K562 (cell line): ENCODE results near the gene HLCS. TPM values are rescaled to one million over a fixed set of nuclear protein-coding genes. Genes with fewer than 3 reads are reported as not detected.

Experiments
- ATAC-seq: fragments of 200-7000 bp; cut with Tn5 transposase; 3 replicates; pipeline ENCODE4 v1.9.1; 2020; ENCODE audit warnings: moderate library complexity
- BruUV-seq: library from RNA; stranded (reverse); fragments of 400-500 nt; replicated peaks from 2 replicates; lab custom pipeline; 2021; lab: Mats Ljungman, UMichigan
- CTCF ChIA-PET: fragments of 300-600 bp; formaldehyde crosslinking; extraction: SDS; loops from one replicate; lab custom pipeline; 2021; ENCODE audit warnings: low intra/inter-chr PET ratio; lab: Yijun Ruan, JAX
- POLR2A ChIA-PET: fragments of 300-600, 350-650 bp; sonication (Branson Sonifier 250); formaldehyde crosslinking; extraction: SDS; loops from one replicate; lab custom pipeline; 2021; ENCODE audit warnings: antibody characterized with exemption, inconsistent platforms; lab: Yijun Ruan, JAX
- DNase-seq, 4 experiments: peaks; one replicate each; pipeline versions ENCODE4 v3.0.0 to v3.0.0-alpha.2; 2011 to 2018; ENCODE audit warnings: low spot score in 3 of 4, mixed read lengths in 3 of 4; ENCODE audit errors: extremely low read depth in 1 of 4
- FAIRE-seq: peaks from 2 replicates; lab custom pipeline; 2011; peaks lifted over from hg19 to GRCh38; lab: Jason Lieb, UNC
- H2AFZ ChIP-seq: 2 replicates; pipeline ENCODE4 v1.6.0; 2011; ENCODE audit warnings: low read depth, low read length, control low read depth, inconsistent platforms
- H3K27ac ChIP-seq: fragments of 200-600 bp; 3 replicates; pipeline ENCODE4 v1.8.0; 2011; ENCODE audit warnings: low read depth, mild to moderate bottlenecking, control low read depth, inconsistent platforms, low read length, moderate library complexity, mixed read lengths; ENCODE audit errors: extremely low read depth
- H3K27me3 ChIP-seq, 2 experiments: fragments of 300-600 bp in 1 of 2; 2 replicates in 1 of 2; 3 replicates in 1 of 2; pipeline versions ENCODE4 v1.6.0 to v1.8.0; 2011; ENCODE audit warnings: inconsistent platforms in 2 of 2, low read length in 2 of 2, mild to moderate bottlenecking in 1 of 2, mixed read lengths in 1 of 2, moderate library complexity in 1 of 2; ENCODE audit not compliant: control insufficient read depth in 2 of 2, insufficient read depth in 2 of 2
- H3K36me3 ChIP-seq: fragments of 300-600 bp; 3 replicates; pipeline ENCODE4 v1.8.0; 2011; ENCODE audit warnings: mild to moderate bottlenecking, low read length, inconsistent platforms; ENCODE audit not compliant: control insufficient read depth, insufficient read depth
- H3K4me1 ChIP-seq, 2 experiments: fragments of 200-600 bp in 1 of 2; replicated peaks in 1 of 2; 2 replicates in 1 of 2; 3 replicates in 1 of 2; pipeline versions ENCODE4 v1.5.1 to v1.8.0; 2011; ENCODE audit warnings: inconsistent platforms in 2 of 2, low read length in 2 of 2, mild to moderate bottlenecking in 1 of 2, mixed read lengths in 1 of 2, moderate library complexity in 1 of 2; ENCODE audit not compliant: control insufficient read depth in 2 of 2, insufficient read depth in 2 of 2
- H3K4me2 ChIP-seq: 2 replicates; pipeline ENCODE4 v1.6.1; 2011; ENCODE audit warnings: low read length, control low read depth, inconsistent platforms, mixed read lengths; ENCODE audit not compliant: insufficient read depth
- H3K4me3 ChIP-seq: fragments of 200-600 bp; sonication (generic), shearing (Covaris generic); 2 replicates; pipeline ENCODE4 v1.5.1; 2016; ENCODE audit warnings: control low read depth, inconsistent platforms
- H3K79me2 ChIP-seq: fragments of 200-600 bp; 3 replicates; pipeline ENCODE4 v1.8.0; 2011; ENCODE audit warnings: low read length, inconsistent platforms; ENCODE audit not compliant: control insufficient read depth, insufficient read depth
- H3K9ac ChIP-seq, 2 experiments: 2 replicates each; pipeline versions ENCODE4 v1.6.0 to v1.6.1; 2011; ENCODE audit warnings: low read depth in 2 of 2, low read length in 2 of 2, control low read depth in 1 of 2, inconsistent platforms in 1 of 2, mild to moderate bottlenecking in 1 of 2, mixed read lengths in 1 of 2; ENCODE audit not compliant: insufficient read depth in 1 of 2
- H3K9me1 ChIP-seq: one replicate; pipeline ENCODE4 v1.6.0; 2011; ENCODE audit warnings: inconsistent platforms, mild to moderate bottlenecking, low read length, moderate library complexity; ENCODE audit not compliant: control insufficient read depth, insufficient read depth
- H3K9me3 ChIP-seq: replicated peaks from 2 replicates; pipeline ENCODE4 v1.5.1; 2011; ENCODE audit warnings: low read depth, low read length, inconsistent platforms; ENCODE audit not compliant: control insufficient read depth, insufficient read depth
- H4K20me1 ChIP-seq: replicated peaks from 2 replicates; pipeline ENCODE4 v1.6.1; 2011; ENCODE audit warnings: low read length, inconsistent platforms, mixed read lengths; ENCODE audit not compliant: control insufficient read depth, insufficient read depth
- ARNT ChIP-seq, 2 experiments: fragments of 450-650 bp; IDR thresholded peaks; 2 replicates each; pipeline ENCODE4 v1.6.1; 2016; ENCODE audit warnings: mild to moderate bottlenecking in 1 of 2
- ATF1 ChIP-seq, 2 experiments: fragments of 450-650 bp in 1 of 2; IDR thresholded peaks; 2 replicates each; pipeline ENCODE4 v1.6.1; 2016; ENCODE audit warnings: missing compliant biosample characterization in 1 of 2, missing genetic modification characterization in 1 of 2
- CTCF ChIP-seq, 3 experiments: IDR thresholded peaks in 2 of 3; conservative IDR thresholded peaks in 1 of 3; 2 replicates each; pipeline ENCODE4 v1.5.1; 2011 to 2012; ENCODE audit warnings: low read length in 3 of 3, mild to moderate bottlenecking in 3 of 3, control low read depth in 2 of 3, improper control_type of control experiment in 1 of 3, inconsistent platforms in 1 of 3, low read depth in 1 of 3, mixed read lengths in 1 of 3, moderate library complexity in 1 of 3; ENCODE audit not compliant: insufficient read depth in 2 of 3
- FOXK1 ChIP-seq: sonication (generic); formaldehyde crosslinking; IDR thresholded peaks from 2 replicates; pipeline ENCODE4 v1.8.0; 2022; ENCODE audit warnings: missing genetic modification reagents, mild to moderate bottlenecking, borderline replicate concordance
- HDAC3 ChIP-seq: fragments of 450-650 bp; IDR thresholded peaks from 2 replicates; pipeline ENCODE4 v1.6.1; 2018; ENCODE audit warnings: borderline replicate concordance, mild to moderate bottlenecking, moderate library complexity; ENCODE audit not compliant: partially characterized antibody
- HLTF ChIP-seq: fragments of 450-650 bp; IDR thresholded peaks from 2 replicates; pipeline ENCODE4 v1.6.1; 2016
- MCM7 ChIP-seq, 2 experiments: fragments of 450-650 bp; IDR thresholded peaks; 2 replicates each; pipeline ENCODE4 v1.6.1; 2016 to 2018
- NFIC ChIP-seq: fragments of 450-650 bp; IDR thresholded peaks from 2 replicates; pipeline ENCODE4 v1.6.1; 2017; ENCODE audit warnings: mild to moderate bottlenecking, inconsistent platforms
- POLR2AphosphoS2 ChIP-seq: IDR thresholded peaks from 2 replicates; pipeline ENCODE4 v1.6.1; 2012; ENCODE audit warnings: low read length, improper control_type of control experiment
- RAD21 ChIP-seq, 2 experiments: fragments of 250-450 bp in 1 of 2; fragments of 450-650 bp in 1 of 2; sonication (Bioruptor Pico) in 1 of 2; formaldehyde crosslinking in 1 of 2; IDR thresholded peaks in 1 of 2; conservative IDR thresholded peaks in 1 of 2; 2 replicates each; pipeline versions ENCODE4 v1.4.0 to v1.8.0; 2020 to 2022; ENCODE audit warnings: mild to moderate bottlenecking in 2 of 2, moderate library complexity in 1 of 2
- REST ChIP-seq, 2 experiments: fragments of 450-650 bp; formaldehyde crosslinking in 1 of 2; IDR thresholded peaks; 2 replicates each; pipeline versions ENCODE4 v1.4.0 to v1.6.1; 2014 to 2020; ENCODE audit warnings: mild to moderate bottlenecking in 2 of 2, borderline replicate concordance in 1 of 2, low read depth in 1 of 2
- SMARCA4 ChIP-seq: fragments of 450-650 bp; IDR thresholded peaks from 2 replicates; pipeline ENCODE4 v1.6.1; 2016
- ZNF584 ChIP-seq: fragments of 200-800 bp; sonication (Bioruptor generic); IDR thresholded peaks from 2 replicates; pipeline ENCODE4 v1.6.1; 2016; ENCODE audit warnings: low read depth, mild to moderate bottlenecking, missing genetic modification characterization, missing compliant biosample characterization
- WGBS: fragments of 100-300 bp; shearing (Covaris generic); methylation state at CpG from one replicate; pipeline ENCODE4 v1.1.6; 2016; ENCODE audit warnings: low coverage, mixed read lengths; ENCODE audit not compliant: insufficient coverage; ENCODE audit errors: missing lambda C conversion rate; 5-methylcytosine and 5-hydroxymethylcytosine counted together
- in situ Hi-C: fragments of 300-500 bp; cut with MboI; formaldehyde crosslinking; loops from 4 replicates; pipeline ENCODE4 v1.15.0; 2018; ENCODE audit warnings: inconsistent platforms, mixed read lengths
- intact Hi-C: fragments of 100-400 bp; cut with micrococcal nuclease; formaldehyde crosslinking; loops from 2 replicates; pipeline ENCODE4 v1.14.2; 2022
- polyA plus RNA-seq, 8 experiments: library from polyadenylated mRNA; depleted of rRNA in 4 of 8; stranded (reverse) in 5 of 8; unstranded in 3 of 8; fragments of >200 nt; fragmentation: Nextera tagmentation in 2 of 8; fragmentation: Illumina TruSeq in 1 of 8; extraction: Ambion mirVana in 2 of 8; extraction: Trizol in 1 of 8; gene quantifications; 2 replicates each; pipeline versions ENCODE4 v1.2.1 to v1.2.3, GENCODE V29; 2011 to 2014; ENCODE audit warnings: inconsistent platforms in 1 of 8, missing spikeins in 1 of 8
- total RNA-seq, 7 experiments: library from RNA; depleted of rRNA in 6 of 7; stranded (reverse); fragments of >200 nt in 6 of 7; fragmentation: Illumina TruSeq in 2 of 7; extraction: Trizol in 2 of 7; gene quantifications; 2 replicates each; pipeline versions ENCODE4 v1.2.1 to v1.2.3, GENCODE V29; 2011 to 2021; ENCODE audit warnings: low replicate concordance in 1 of 7

Gene HLCS
- total and polyA plus RNA-seq, 9 of the 15 experiments (the other 6 are each of a cell fraction or from before 2014, with no cell fraction given): 3.0 to 21.5 (median 17.1) TPM

GRCh38 chr21:36929622-36930021 lies 36.8 kb downstream of the HLCS start:
- no peaks in the 10 kb centered on the region for H3K79me2 ChIP-seq
- H3K4me2 ChIP-seq: no peak overlapping the region
- H3K9ac ChIP-seq: no peak overlapping the region
- FAIRE-seq (peak; percentile 80), ATAC-seq (no peak), DNase-seq (no peak)
- no peak overlapping the region for H3K27ac ChIP-seq
- ChIA-PET CTCF (no interaction called here), POLR2A (interaction anchor here (1.0 kb wide), 1 partner anchor 12 kb away, joined by 5 read pairs; no protein-coding TSS in a partner anchor)
- no peak overlapping the region for H3K4me3 ChIP-seq
- no TSS peak for BruUV-seq
- peaks cover 6% of the 10 kb centered on the region; the same call in 1 of the 2 replicates for H4K20me1 ChIP-seq
- intact Hi-C loops (loop anchor here (5.0 kb wide), 3 partner anchors 182 to 422 kb away; no protein-coding TSS in a partner anchor), in situ Hi-C loops (loop anchor here (5.0 to 10.0 kb wide), 4 partner anchors 185 to 785 kb away; no protein-coding TSS in a partner anchor)
- no peaks in the 10 kb centered on the region for H3K9me3 ChIP-seq
- H2AFZ ChIP-seq: no peak overlapping the region
- 39% methylated on average over 7 of the region's 7 CpGs for WGBS
- H3K9me1 ChIP-seq: no peaks in the 10 kb centered on the region
- no peaks in the 10 kb centered on the region for H3K27me3 ChIP-seq
- peaks cover 22% of the 10 kb centered on the region for H3K36me3 ChIP-seq
- H3K4me1 ChIP-seq: no peaks in the 10 kb centered on the region
- TF ChIP-seq NFIC: 0 out of 2 replicates have a peak, but pooled peaks have one; percentile 9
- no peak for TF ChIP-seq ZNF584 (CRISPR knock-in tag)
- TF ChIP-seq RAD21 (CRISPR knock-in tag; conservative IDR thresholded peaks at IDR 0.05 in 1 of 2, IDR thresholded peaks at IDR 0.05 in 1 of 2): peak in 1 of 2 experiments; percentile 41; a peak in 2 of 4 replicates
- TF ChIP-seq SMARCA4: no peak
- no peak for TF ChIP-seq POLR2AphosphoS2
- TF ChIP-seq MCM7 (IDR thresholded peaks at IDR 0.05): no peak
- TF ChIP-seq FOXK1 (CRISPR knock-in tag): no peak
- TF ChIP-seq ARNT (IDR thresholded peaks at IDR 0.05): no peak
- no peak for TF ChIP-seq HLTF
- no peak for TF ChIP-seq HDAC3
- TF ChIP-seq CTCF (IDR thresholded peaks at IDR 0.05 in 2 of 3, conservative IDR thresholded peaks at IDR 0.05 in 1 of 3; ENCODE audit: insufficient read depth in 2 of 3, low read depth in 1 of 3, low read length in 3 of 3): peak; percentile 19 to 47 (median 39); a peak in 3 of 6 replicates
- no peak for TF ChIP-seq ATF1 (CRISPR knock-in tag; IDR thresholded peaks at IDR 0.05)
- TF ChIP-seq ATF1 (tag; IDR thresholded peaks at IDR 0.05): no peak
- TF ChIP-seq REST (IDR thresholded peaks at IDR 0.05; ENCODE audit: borderline replicate concordance): no peak
- TF ChIP-seq REST (CRISPR knock-in tag; IDR thresholded peaks at IDR 0.05; ENCODE audit: low read depth): no peak
